ENCODE measurements around the gene EML3. TPM values are rescaled to one million over a fixed set of nuclear protein-coding genes. Genes with fewer than 3 reads are reported as not detected.
A peak's percentile ranks its signal among the peaks of the same experiment; 100 is the strongest.

EML3 gene
- total RNA-seq, 4 donors from 2014 or later, result 34.7 to 58.6 (median 53.6) TPM

- Histone ChIP-seq H3K4me3 (peak within 1 kb of the TSS; percentile 76 to 96 (median 94)), H3K36me3 (peaks cover 0 to 67% (median 30%) of the 10 kb centered on the region in 3 donors), H3K27ac (peak within 1 kb of the TSS; percentile 92 to 96 (median 94)), H3K27me3 (no peaks in the 10 kb centered on the region), H3K9me3 (no peaks in the 10 kb centered on the region), H3K4me1 (peaks cover 18 to 44% (median 20%) of the 10 kb centered on the region in 3 donors)
- TF ChIP-seq POLR2A (IDR thresholded peaks at IDR 0.05) (peak in 3 of 4 donors; percentile 71 to 82 (median 74)), CTCF (IDR thresholded peaks at IDR 0.05) (no peak)
- 0% methylated on average over 11 to 37 of the region's 73 CpGs for WGBS, 2 donors
- DNase-seq, result peak; percentile 98
- intact Hi-C loops (cut with DNase I), result no loop called here
These were observed 33.6 kb upstream of the EML3 start, which contains the start of gene GANAB for GRCh38 chr11:62645946-62646824. GANAB (minus strand) TSS chr11:62646613; CDS start chr11:62646599, 14 bp downstream.

GRCh38 chr11:62645671-62645945, 33.0 kb upstream of the EML3 start:
- Histone ChIP-seq H3K9me3 (no peaks in the 10 kb centered on the region), H3K27ac (peak overlapping the region; percentile 92 to 96 (median 94)), H3K4me1 (peaks cover 18 to 39% (median 20%) of the 10 kb centered on the region in 3 donors), H3K27me3 (no peaks in the 10 kb centered on the region), H3K36me3 (peaks cover 0 to 67% (median 30%) of the 10 kb centered on the region in 3 donors), H3K4me3 (peak overlapping the region; percentile 76 to 96 (median 94))
- intact Hi-C loops (cut with DNase I), result no loop called here
- no peak for DNase-seq
- TF ChIP-seq POLR2A (IDR thresholded peaks at IDR 0.05), result no peak
- TF ChIP-seq CTCF (IDR thresholded peaks at IDR 0.05), result no peak
- 13 to 15% methylated on average over 11 of the region's 11 CpGs for WGBS, 2 donors

- intact Hi-C loops (cut with DNase I), result no loop called here
- H3K4me1 ChIP-seq, result peaks cover 18 to 43% (median 20%) of the 10 kb centered on the region in 3 donors
- peaks cover 0 to 61% (median 24%) of the 10 kb centered on the region in 3 donors for H3K36me3 ChIP-seq
- WGBS, 2 donors, result 79 to 89% methylated on average over 6 of the region's 8 CpGs
- H3K27ac ChIP-seq, result no peak overlapping the region
- TF ChIP-seq POLR2A (IDR thresholded peaks at IDR 0.05) (no peak), CTCF (IDR thresholded peaks at IDR 0.05) (no peak)
- H3K9me3 ChIP-seq, result no peaks in the 10 kb centered on the region
- no peak overlapping the region for H3K4me3 ChIP-seq
- H3K27me3 ChIP-seq, result no peaks in the 10 kb centered on the region
- no peak for DNase-seq
These were observed 31.6 kb upstream of the EML3 start for GRCh38 chr11:62644220-62644619.

GRCh38 chr11:62632492-62632891, 19.9 kb upstream of the EML3 start:
- intact Hi-C loops (cut with DNase I), result no loop called here
- Histone ChIP-seq H3K4me3 (no peak overlapping the region), H3K4me1 (no peaks in the 10 kb centered on the region), H3K9me3 (no peaks in the 10 kb centered on the region), H3K27ac (no peak overlapping the region), H3K36me3 (peaks cover 41 to 100% (median 73%) of the 10 kb centered on the region in 3 donors), H3K27me3 (no peaks in the 10 kb centered on the region)
- TF ChIP-seq CTCF (IDR thresholded peaks at IDR 0.05), result no peak
- no peak for TF ChIP-seq POLR2A (IDR thresholded peaks at IDR 0.05)
- DNase-seq, result no peak
- 83 to 93% methylated on average over 2 to 4 of the region's 6 CpGs for WGBS, 2 donors

- Histone ChIP-seq H3K4me3 (no peak overlapping the region), H3K4me1 (peaks cover 0 to under 1% (median 0%) of the 10 kb centered on the region in 3 donors), H3K36me3 (peaks cover 43 to 84% (median 68%) of the 10 kb centered on the region in 3 donors), H3K27ac (no peak overlapping the region), H3K27me3 (no peaks in the 10 kb centered on the region), H3K9me3 (no peaks in the 10 kb centered on the region)
- TF ChIP-seq CTCF (IDR thresholded peaks at IDR 0.05) (peak in 1 of 6 experiments; percentile 20), POLR2A (IDR thresholded peaks at IDR 0.05) (no peak)
- WGBS, 2 donors, result 65 to 82% methylated on average over 3 of the region's 3 CpGs
- DNase-seq, result no peak
- intact Hi-C loops (cut with DNase I), result no loop called here
These were observed 15.1 kb upstream of the EML3 start for GRCh38 chr11:62627713-62628112.
